Natural killer cell (primary cell): ENCODE results near the gene LRRFIP2. TPM values are rescaled to one million over a fixed set of nuclear protein-coding genes. Genes with fewer than 3 reads are reported as not detected.

ENCODE experiments used
- ATAC-seq, 3 donors: fragments of 150-1000 bp in 2 of 3; fragments of 200-7000 bp in 1 of 3; cut with Tn5 transposase; 1 replicate in 1 of 3; 2 replicates in 2 of 3; pipeline ENCODE4 v1.10.0; 2021; ENCODE audit warnings: mild to moderate bottlenecking in 2 of 3, moderate library complexity in 2 of 3
- DNase-seq, 2 donors: peaks; one replicate each; pipeline versions ENCODE4 v3.0.0 to v3.0.0-alpha.2; 2013 to 2021; ENCODE audit warnings: mixed read lengths in 1 of 2
- H3K27ac ChIP-seq: one replicate; pipeline ENCODE4 v1.5.1; 2013; ENCODE audit warnings: mild to moderate bottlenecking, low read length
- H3K27me3 ChIP-seq: one replicate; pipeline ENCODE4 v1.6.1; 2013; ENCODE audit warnings: low read length; ENCODE audit not compliant: control insufficient read depth, insufficient read depth
- H3K36me3 ChIP-seq: one replicate; pipeline ENCODE4 v1.6.1; 2013; ENCODE audit warnings: low read length; ENCODE audit not compliant: control insufficient read depth, insufficient read depth
- H3K4me1 ChIP-seq: one replicate; pipeline ENCODE4 v1.6.1; 2013; ENCODE audit warnings: low read length; ENCODE audit not compliant: control insufficient read depth, insufficient read depth
- H3K4me3 ChIP-seq: one replicate; pipeline ENCODE4 v1.5.1; 2013; ENCODE audit warnings: low read length
- H3K9me3 ChIP-seq: one replicate; pipeline ENCODE4 v1.6.1; 2013; ENCODE audit warnings: low read length; ENCODE audit not compliant: control insufficient read depth, insufficient read depth
- H3K27ac Mint-ChIP-seq, 2 donors: one replicate each; pipeline ENCODE4 v1.8.0; 2022; ENCODE audit warnings: mild to moderate bottlenecking in 2 of 2, mixed read lengths in 2 of 2, moderate library complexity in 1 of 2
- H3K27me3 Mint-ChIP-seq, 2 donors: one replicate each; pipeline ENCODE4 v1.8.0; 2022; ENCODE audit warnings: low read depth in 2 of 2, mixed read lengths in 2 of 2
- H3K36me3 Mint-ChIP-seq: one replicate; pipeline ENCODE4 v1.8.0; 2022; ENCODE audit warnings: mixed read lengths
- H3K4me1 Mint-ChIP-seq, 2 donors: one replicate each; pipeline ENCODE4 v1.8.0; 2022; ENCODE audit warnings: mixed read lengths in 2 of 2
- H3K4me3 Mint-ChIP-seq: one replicate; pipeline ENCODE4 v1.8.0; 2022; ENCODE audit warnings: mild to moderate bottlenecking, moderate library complexity, mixed read lengths
- H3K9me3 Mint-ChIP-seq, 2 donors: one replicate each; pipeline ENCODE4 v1.8.0; 2022; ENCODE audit warnings: mixed read lengths in 2 of 2
- CTCF ChIP-seq: fragments of 200-600 bp; IDR thresholded peaks from one replicate; pipeline ENCODE4 v1.8.0; 2022; ENCODE audit warnings: antibody characterized with exemption
- WGBS: methylation state at CpG from one replicate; pipeline ENCODE4 v1.1.7; 2013; ENCODE audit warnings: missing lambda C conversion rate; ENCODE audit not compliant: insufficient coverage; 5-methylcytosine and 5-hydroxymethylcytosine counted together
- intact Hi-C: fragments of 100-400 bp; cut with micrococcal nuclease; formaldehyde crosslinking; loops from one replicate; pipeline ENCODE4 v1.14.2; 2022
- total RNA-seq, 4 donors: library from RNA; stranded (reverse); fragments of 120-200 nt in 1 of 4; gene quantifications; one replicate each; pipeline versions ENCODE4 v1.2.3 to v1.2.4, GENCODE V29; 2013 to 2022

The LRRFIP2 gene
- total RNA-seq, 3 donors from 2014 or later (not counting 1 experiment from before 2014, with no cell fraction given), result 49.0 to 86.1 (median 66.0) TPM

GRCh38 chr3:37031096-37031682 is 143.2 kb downstream of the LRRFIP2 start:
- DNase-seq (no peak), ATAC-seq (no peak)
- Histone ChIP-seq H3K4me1 (no peaks in the 10 kb centered on the region), H3K36me3 (peaks cover 75% of the 10 kb centered on the region), H3K9me3 (no peaks in the 10 kb centered on the region), H3K27ac (no peak overlapping the region), H3K4me3 (no peak overlapping the region), H3K27me3 (no peaks in the 10 kb centered on the region)
- Mint-ChIP-seq H3K27ac (no peak overlapping the region), H3K9me3 (no peaks in the 10 kb centered on the region), H3K36me3 (peaks cover 33% of the 10 kb centered on the region), H3K4me1 (peaks cover 0 to 4% of the 10 kb centered on the region in 2 donors), H3K4me3 (no peak overlapping the region), H3K27me3 (no peaks in the 10 kb centered on the region)
- intact Hi-C loops, result no loop called here
- TF ChIP-seq CTCF, result no peak
- 96% methylated on average over 6 of the region's 7 CpGs for WGBS

- H3K4me3 Mint-ChIP-seq, result no peak overlapping the region
- Histone ChIP-seq H3K4me3 (no peak overlapping the region), H3K27ac (no peak overlapping the region), H3K9me3 (no peaks in the 10 kb centered on the region), H3K4me1 (no peaks in the 10 kb centered on the region), H3K36me3 (peaks cover 77% of the 10 kb centered on the region), H3K27me3 (no peaks in the 10 kb centered on the region)
- H3K9me3 Mint-ChIP-seq, result no peaks in the 10 kb centered on the region
- DNase-seq, result no peak
- no peak overlapping the region for H3K27ac Mint-ChIP-seq
- no peaks in the 10 kb centered on the region for H3K27me3 Mint-ChIP-seq
- H3K4me1 Mint-ChIP-seq, result peaks cover 0 to 4% of the 10 kb centered on the region in 2 donors
- WGBS, result 38% methylated on average over 3 of the region's 3 CpGs
- no peak for TF ChIP-seq CTCF
- peaks cover 27% of the 10 kb centered on the region for H3K36me3 Mint-ChIP-seq
- no peak for ATAC-seq
- intact Hi-C loops, result no loop called here
Observed at GRCh38 chr3:37030588-37030987, 143.8 kb downstream of the LRRFIP2 start.

GRCh38 chr3:37029516-37030163 is 144.7 kb downstream of the LRRFIP2 start:
- no peaks in the 10 kb centered on the region for H3K9me3 Mint-ChIP-seq
- H3K36me3 Mint-ChIP-seq, result peaks cover 17% of the 10 kb centered on the region
- no peaks in the 10 kb centered on the region for H3K27me3 Mint-ChIP-seq
- Histone ChIP-seq H3K4me3 (no peak overlapping the region), H3K27me3 (no peaks in the 10 kb centered on the region), H3K9me3 (no peaks in the 10 kb centered on the region), H3K36me3 (peaks cover 69% of the 10 kb centered on the region), H3K4me1 (no peaks in the 10 kb centered on the region), H3K27ac (no peak overlapping the region)
- DNase-seq (no peak), ATAC-seq (no peak)
- no peak overlapping the region for H3K27ac Mint-ChIP-seq
- no peak overlapping the region for H3K4me3 Mint-ChIP-seq
- no peak for TF ChIP-seq CTCF
- peaks cover 0 to 4% of the 10 kb centered on the region in 2 donors for H3K4me1 Mint-ChIP-seq
- intact Hi-C loops, result no loop called here

GRCh38 chr3:37029111-37029510 is 145.3 kb downstream of the LRRFIP2 start:
- H3K4me1 ChIP-seq, result no peaks in the 10 kb centered on the region
- no CpG with 5 or more reads among the region's 1 CpG for WGBS
- Mint-ChIP-seq H3K36me3 (peaks cover 17% of the 10 kb centered on the region), H3K9me3 (no peaks in the 10 kb centered on the region), H3K4me3 (no peak overlapping the region), H3K4me1 (peaks cover 0 to 4% of the 10 kb centered on the region in 2 donors), H3K27me3 (no peaks in the 10 kb centered on the region), H3K27ac (no peak overlapping the region)
- TF ChIP-seq CTCF, result no peak
- H3K4me3 ChIP-seq, result no peak overlapping the region
- intact Hi-C loops, result no loop called here
- ATAC-seq, result no peak
- H3K9me3 ChIP-seq, result no peaks in the 10 kb centered on the region
- no peak overlapping the region for H3K27ac ChIP-seq
- no peak for DNase-seq
- no peaks in the 10 kb centered on the region for H3K27me3 ChIP-seq
- peaks cover 66% of the 10 kb centered on the region for H3K36me3 ChIP-seq
